Stimulated activated naive CD4-positive, alpha-beta T cell (primary cell): Measurements from ENCODE around the gene HEATR9.

ENCODE experiments used
- DNase-seq, 6 experiments: peaks; one replicate each; lab custom pipeline; 2025; lab: John Stamatoyannopoulos, UW

The HEATR9 gene

GRCh38 chr17:35865412-35866340 is 3.0 kb downstream of the HEATR9 start:
- no peak for DNase-seq

GRCh38 chr17:35864853-35865252 is 3.8 kb downstream of the HEATR9 start:
- no peak for DNase-seq

GRCh38 chr17:35856603-35857002 is 12.1 kb downstream of the HEATR9 start:
- no peak for DNase-seq

GRCh38 chr17:35855965-35856364 is 12.7 kb downstream of the HEATR9 start:
- no peak for DNase-seq

- peak in 5 of 6 experiments; percentile 7 to 50 (median 13) for DNase-seq
Observed at GRCh38 chr17:35849469-35850348, 19.0 kb downstream of the HEATR9 start.

- no peak for DNase-seq
Observed at GRCh38 chr17:35847633-35848373, 20.9 kb downstream of the HEATR9 start.

- no peak for DNase-seq
Observed at GRCh38 chr17:35847006-35847405, 21.7 kb downstream of the HEATR9 start.

- DNase-seq = no peak
Observed at GRCh38 chr17:35846055-35846809, 22.5 kb downstream of the HEATR9 start.

GRCh38 chr17:35844547-35844946 is 24.1 kb downstream of the HEATR9 start:
- DNase-seq = no peak

- DNase-seq = no peak
Observed at GRCh38 chr17:35843698-35844097, 25.0 kb downstream of the HEATR9 start.

- no peak for DNase-seq
Observed at GRCh38 chr17:35842239-35842638, 26.5 kb downstream of the HEATR9 start.

GRCh38 chr17:35841505-35841904 is 27.2 kb downstream of the HEATR9 start:
- no peak for DNase-seq

GRCh38 chr17:35841101-35841500 is 27.6 kb downstream of the HEATR9 start:
- no peak for DNase-seq

GRCh38 chr17:35825206-35825605 is 43.5 kb downstream of the HEATR9 start:
- no peak for DNase-seq

- DNase-seq = no peak
Observed at GRCh38 chr17:35821308-35821707, 47.4 kb downstream of the HEATR9 start.

GRCh38 chr17:35819455-35819854 is 49.2 kb downstream of the HEATR9 start:
- DNase-seq = no peak

- DNase-seq = no peak
Observed at GRCh38 chr17:35817196-35817595, 51.5 kb downstream of the HEATR9 start.

- DNase-seq = no peak
Observed at GRCh38 chr17:35816723-35817122, 52.0 kb downstream of the HEATR9 start.

- no peak for DNase-seq
Observed at GRCh38 chr17:35812456-35812855, 56.2 kb downstream of the HEATR9 start.

GRCh38 chr17:35811759-35812158 is 56.9 kb downstream of the HEATR9 start:
- no peak for DNase-seq

GRCh38 chr17:35809855-35810461 is 58.7 kb downstream of the HEATR9 start:
- DNase-seq = no peak
